GM04504 (cell line): ENCODE results near the gene HABP4.

ENCODE experiments used
- DNase-seq: peaks from one replicate; pipeline ENCODE4 v3.0.0-alpha.2; 2012; ENCODE audit warnings: low read depth

The HABP4 gene

GRCh38 chr9:96449845-96450612 lies at the start of gene HABP4:
Gene HABP4 (plus strand): TSS chr9:96450169. CDS start chr9:96450280, 111 bp downstream.
- peak; percentile 90 for DNase-seq

GRCh38 chr9:96408409-96409280 lies 41.3 kb upstream of the HABP4 start:
- DNase-seq: no peak

- DNase-seq: no peak
Observed at GRCh38 chr9:96411129-96411838, 38.7 kb upstream of the HABP4 start.

- no peak for DNase-seq
Observed at GRCh38 chr9:96412174-96412913, 37.6 kb upstream of the HABP4 start.

- DNase-seq: no peak
Observed at GRCh38 chr9:96413302-96414221, 36.4 kb upstream of the HABP4 start.

- peak; percentile 51 for DNase-seq
Observed at GRCh38 chr9:96417051-96417586, 32.9 kb upstream of the HABP4 start.

GRCh38 chr9:96417661-96418082 lies 32.3 kb upstream of the HABP4 start:
- DNase-seq: no peak

GRCh38 chr9:96418083-96418919 lies 31.7 kb upstream of the HABP4 start, which contains the start of gene ZNF367:
Gene ZNF367 (minus strand): TSS chr9:96418370. CDS start chr9:96418032, 338 bp downstream.
- DNase-seq: peak; percentile 97

GRCh38 chr9:96418920-96419690 lies 30.9 kb upstream of the HABP4 start:
- DNase-seq: peak; percentile 29

GRCh38 chr9:96419691-96419969 lies 30.3 kb upstream of the HABP4 start:
- DNase-seq: no peak

GRCh38 chr9:96420468-96421219 lies 29.3 kb upstream of the HABP4 start:
- peak; percentile 89 for DNase-seq

GRCh38 chr9:96423322-96423984 lies 26.5 kb upstream of the HABP4 start:
- DNase-seq: no peak

- DNase-seq: no peak
Observed at GRCh38 chr9:96423985-96424336, 26.0 kb upstream of the HABP4 start.

- no peak for DNase-seq
Observed at GRCh38 chr9:96425500-96426169, 24.3 kb upstream of the HABP4 start.

GRCh38 chr9:96429732-96430131 lies 20.2 kb upstream of the HABP4 start:
- DNase-seq: no peak

GRCh38 chr9:96430377-96430776 lies 19.6 kb upstream of the HABP4 start:
- DNase-seq: no peak

- DNase-seq: no peak
Observed at GRCh38 chr9:96435345-96435744, 14.6 kb upstream of the HABP4 start.
